ENCODE results near the gene PRPF19. TPM values are rescaled to one million over a fixed set of nuclear protein-coding genes. Genes with fewer than 3 reads are reported as not detected.

Gene PRPF19
- total and polyA plus RNA-seq, 2 of the 13 experiments (the other 11 are each of a cell fraction or from before 2014, with no cell fraction given), result 27.4 to 91.1 TPM

DNA sequence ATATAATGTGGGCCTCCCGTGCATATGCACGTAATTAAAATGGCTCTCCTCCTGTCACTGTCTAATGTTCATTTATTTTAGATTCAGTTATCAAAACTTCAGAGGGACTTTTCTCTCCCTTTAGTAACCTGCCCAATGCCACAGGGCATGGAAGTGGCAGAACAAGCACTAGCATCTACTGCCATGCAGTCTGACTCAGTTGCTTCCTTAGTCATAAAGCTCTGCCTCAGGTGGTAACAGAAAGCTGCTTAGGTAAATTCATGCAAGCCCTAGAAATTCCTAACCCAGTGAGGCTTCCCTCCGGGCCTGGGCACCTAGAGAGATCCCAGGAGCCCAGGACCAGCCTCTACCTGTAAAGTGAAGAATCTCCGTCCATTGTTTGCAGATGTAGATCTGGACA lies 8.9 kb downstream of the PRPF19 start (continued):
- TF ChIP-seq, protein P1, sequence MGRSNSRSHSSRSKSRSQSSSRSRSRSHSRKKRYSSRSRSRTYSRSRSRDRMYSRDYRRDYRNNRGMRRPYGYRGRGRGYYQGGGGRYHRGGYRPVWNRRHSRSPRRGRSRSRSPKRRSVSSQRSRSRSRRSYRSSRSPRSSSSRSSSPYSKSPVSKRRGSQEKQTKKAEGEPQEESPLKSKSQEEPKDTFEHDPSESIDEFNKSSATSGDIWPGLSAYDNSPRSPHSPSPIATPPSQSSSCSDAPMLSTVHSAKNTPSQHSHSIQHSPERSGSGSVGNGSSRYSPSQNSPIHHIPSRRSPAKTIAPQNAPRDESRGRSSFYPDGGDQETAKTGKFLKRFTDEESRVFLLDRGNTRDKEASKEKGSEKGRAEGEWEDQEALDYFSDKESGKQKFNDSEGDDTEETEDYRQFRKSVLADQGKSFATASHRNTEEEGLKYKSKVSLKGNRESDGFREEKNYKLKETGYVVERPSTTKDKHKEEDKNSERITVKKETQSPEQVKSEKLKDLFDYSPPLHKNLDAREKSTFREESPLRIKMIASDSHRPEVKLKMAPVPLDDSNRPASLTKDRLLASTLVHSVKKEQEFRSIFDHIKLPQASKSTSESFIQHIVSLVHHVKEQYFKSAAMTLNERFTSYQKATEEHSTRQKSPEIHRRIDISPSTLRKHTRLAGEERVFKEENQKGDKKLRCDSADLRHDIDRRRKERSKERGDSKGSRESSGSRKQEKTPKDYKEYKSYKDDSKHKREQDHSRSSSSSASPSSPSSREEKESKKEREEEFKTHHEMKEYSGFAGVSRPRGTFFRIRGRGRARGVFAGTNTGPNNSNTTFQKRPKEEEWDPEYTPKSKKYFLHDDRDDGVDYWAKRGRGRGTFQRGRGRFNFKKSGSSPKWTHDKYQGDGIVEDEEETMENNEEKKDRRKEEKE (IDR thresholded peaks at IDR 0.05), result no peak
- TF ChIP-seq ZNF773 (CRISPR knock-in tag; IDR thresholded peaks at IDR 0.05; ENCODE audit: borderline replicate concordance) (no peak), ZNF383 (CRISPR knock-in tag; IDR thresholded peaks at IDR 0.05; ENCODE audit: borderline replicate concordance) (no peak), SOX13 (IDR thresholded peaks at IDR 0.05) (no peak), SOX13 (CRISPR knock-in tag; conservative IDR thresholded peaks at IDR 0.05 in 1 of 2, IDR thresholded peaks at IDR 0.05 in 1 of 2) (no peak), ZNF839 (CRISPR knock-in tag; IDR thresholded peaks at IDR 0.05; ENCODE audit: borderline replicate concordance) (no peak), ZNF24 (IDR thresholded peaks at IDR 0.05) (no peak), SRSF1 (optimal IDR thresholded peaks at IDR 0.05; ENCODE audit: low read depth, low read length) (no peak), GATA4 (IDR thresholded peaks at IDR 0.05; ENCODE audit: borderline replicate concordance, low read depth) (no peak)
- TF ChIP-seq, protein P2, sequence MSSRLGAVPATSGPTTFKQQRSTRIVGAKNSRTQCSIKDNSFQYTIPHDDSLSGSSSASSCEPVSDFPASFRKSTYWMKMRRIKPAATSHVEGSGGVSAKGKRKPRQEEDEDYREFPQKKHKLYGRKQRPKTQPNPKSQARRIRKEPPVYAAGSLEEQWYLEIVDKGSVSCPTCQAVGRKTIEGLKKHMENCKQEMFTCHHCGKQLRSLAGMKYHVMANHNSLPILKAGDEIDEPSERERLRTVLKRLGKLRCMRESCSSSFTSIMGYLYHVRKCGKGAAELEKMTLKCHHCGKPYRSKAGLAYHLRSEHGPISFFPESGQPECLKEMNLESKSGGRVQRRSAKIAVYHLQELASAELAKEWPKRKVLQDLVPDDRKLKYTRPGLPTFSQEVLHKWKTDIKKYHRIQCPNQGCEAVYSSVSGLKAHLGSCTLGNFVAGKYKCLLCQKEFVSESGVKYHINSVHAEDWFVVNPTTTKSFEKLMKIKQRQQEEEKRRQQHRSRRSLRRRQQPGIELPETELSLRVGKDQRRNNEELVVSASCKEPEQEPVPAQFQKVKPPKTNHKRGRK (CRISPR knock-in tag; IDR thresholded peaks at IDR 0.05), result no peak

Measured in HepG2 (cell line).